ENCODE measurements around the gene TMEM267. TPM values are rescaled to one million over a fixed set of nuclear protein-coding genes. Genes with fewer than 3 reads are reported as not detected.

The TMEM267 gene
- total and polyA plus RNA-seq, 2 of the 8 experiments (the other 6 are each of a cell fraction or from before 2014, with no cell fraction given), result 4.8 to 6.2 TPM

GRCh38 chr5:43422143-43422542 lies 61.5 kb downstream of the TMEM267 start (continued):
- TF ChIP-seq USF2 (IDR thresholded peaks at IDR 0.05; ENCODE audit: low read length) (no peak), NRF1 (IDR thresholded peaks at IDR 0.05; ENCODE audit: low read depth, low read length) (no peak)

Measured in H1 (cell line).